IMR-90 (cell line): Measurements from ENCODE around the gene CARD10. TPM values are rescaled to one million over a fixed set of nuclear protein-coding genes. Genes with fewer than 3 reads are reported as not detected.

Experiments
- ATAC-seq: fragments of 200-7000 bp; cut with Tn5 transposase; 2 replicates; pipeline ENCODE4 v1.9.1; 2020; ENCODE audit warnings: low read depth, mild to moderate bottlenecking, moderate library complexity
- BruUV-seq: library from RNA; stranded (reverse); fragments of 400-500 nt; replicated peaks from 2 replicates; lab custom pipeline; 2021; lab: Mats Ljungman, UMichigan
- CTCF ChIA-PET: fragments of 300-600 bp; formaldehyde crosslinking; extraction: SDS; loops from one replicate; lab custom pipeline; 2021; ENCODE audit warnings: antibody characterized with exemption; lab: Yijun Ruan, JAX
- POLR2A ChIA-PET: fragments of 300-600 bp; sonication (Branson Sonifier 250); formaldehyde crosslinking; loops from one replicate; lab custom pipeline; 2022; ENCODE audit warnings: antibody characterized with exemption; ENCODE audit not compliant: unreplicated experiment; lab: Charles Lee
- DNase-seq: peaks from one replicate; pipeline ENCODE4 v3.0.0; 2013
- H2AFZ ChIP-seq: replicated peaks from 2 replicates; pipeline ENCODE3; 2013; ENCODE audit warnings: low read length, mild to moderate bottlenecking; ENCODE audit not compliant: poor library complexity
- H2AK5ac ChIP-seq: 2 replicates; pipeline ENCODE4 v1.6.1; 2013; ENCODE audit warnings: low read depth, low read length, inconsistent platforms
- H2AK9ac ChIP-seq: replicated peaks from 2 replicates; pipeline ENCODE3; 2013; ENCODE audit warnings: mild to moderate bottlenecking, low read depth, low read length, moderate library complexity; ENCODE audit not compliant: poor library complexity
- H2BK120ac ChIP-seq: 2 replicates; pipeline ENCODE4 v1.6.1; 2013; ENCODE audit warnings: low read depth, low read length, inconsistent platforms
- H2BK15ac ChIP-seq: 3 replicates; pipeline ENCODE4 v1.6.1; 2013; ENCODE audit warnings: low read depth, low read length, inconsistent platforms
- H2BK20ac ChIP-seq: 2 replicates; pipeline ENCODE4 v1.6.1; 2013; ENCODE audit warnings: low read depth, mild to moderate bottlenecking, inconsistent platforms, low read length, moderate library complexity
- H2BK5ac ChIP-seq: 2 replicates; pipeline ENCODE4 v1.6.1; 2013; ENCODE audit warnings: mild to moderate bottlenecking, low read depth, low read length, inconsistent platforms; ENCODE audit not compliant: poor library complexity, severe bottlenecking
- H3K14ac ChIP-seq: replicated peaks from 2 replicates; pipeline ENCODE4 v1.6.1; 2013; ENCODE audit warnings: low read depth, low read length, inconsistent platforms
- H3K18ac ChIP-seq: 2 replicates; pipeline ENCODE4 v1.6.1; 2013; ENCODE audit warnings: low read depth, low read length, control low read depth
- H3K23ac ChIP-seq: 2 replicates; pipeline ENCODE4 v1.6.1; 2013; ENCODE audit warnings: low read depth, low read length, inconsistent platforms
- H3K27ac ChIP-seq: 2 replicates; pipeline ENCODE4 v1.5.1; 2013; ENCODE audit warnings: mild to moderate bottlenecking, control low read depth, low read length; ENCODE audit not compliant: insufficient read depth
- H3K27me3 ChIP-seq: 2 replicates; pipeline ENCODE4 v1.6.1; 2013; ENCODE audit warnings: low read length; ENCODE audit not compliant: control insufficient read depth, insufficient read depth
- H3K36me3 ChIP-seq: 2 replicates; pipeline ENCODE4 v1.6.1; 2013; ENCODE audit warnings: low read length, mixed read lengths; ENCODE audit not compliant: control insufficient read depth, insufficient read depth
- H3K4ac ChIP-seq: 2 replicates; pipeline ENCODE4 v1.6.1; 2013; ENCODE audit warnings: low read depth, low read length, inconsistent platforms
- H3K4me1 ChIP-seq: 2 replicates; pipeline ENCODE4 v1.6.1; 2013; ENCODE audit warnings: low read length, mixed read lengths; ENCODE audit not compliant: control insufficient read depth, insufficient read depth
- H3K4me2 ChIP-seq: 2 replicates; pipeline ENCODE4 v1.6.1; 2013; ENCODE audit warnings: low read depth, mild to moderate bottlenecking, control low read depth, low read length, moderate library complexity
- H3K4me3 ChIP-seq: 2 replicates; pipeline ENCODE4 v1.5.1; 2013; ENCODE audit warnings: low read depth, mild to moderate bottlenecking, control low read depth, low read length, moderate library complexity; ENCODE audit not compliant: insufficient read depth
- H3K56ac ChIP-seq: 2 replicates; pipeline ENCODE4 v1.6.1; 2013; ENCODE audit warnings: low read length, inconsistent platforms; ENCODE audit not compliant: insufficient read depth; ENCODE audit errors: extremely low read depth
- H3K79me1 ChIP-seq, 2 experiments: 2 replicates each; pipeline ENCODE4 v1.6.1; 2013; ENCODE audit warnings: low read length in 2 of 2, inconsistent platforms in 1 of 2, low read depth in 1 of 2
- H3K9ac ChIP-seq: 2 replicates; pipeline ENCODE4 v1.6.1; 2013; ENCODE audit warnings: low read depth, low read length, control low read depth
- H3K9me1 ChIP-seq: 2 replicates; pipeline ENCODE4 v1.6.1; 2013; ENCODE audit warnings: low read length, inconsistent platforms; ENCODE audit not compliant: insufficient read depth
- H3K9me3 ChIP-seq: 2 replicates; pipeline ENCODE4 v1.6.1; 2013; ENCODE audit warnings: low read length; ENCODE audit not compliant: control insufficient read depth, insufficient read depth
- H4K20me1 ChIP-seq: 2 replicates; pipeline ENCODE4 v1.6.1; 2013; ENCODE audit warnings: low read length, inconsistent platforms; ENCODE audit not compliant: insufficient read depth
- H4K5ac ChIP-seq: 2 replicates; pipeline ENCODE4 v1.6.1; 2013; ENCODE audit warnings: mild to moderate bottlenecking, low read depth, low read length, control low read depth
- H4K8ac ChIP-seq, 2 experiments: 2 replicates each; pipeline ENCODE4 v1.6.1; 2013; ENCODE audit warnings: low read depth in 2 of 2, low read length in 2 of 2, control low read depth in 1 of 2, inconsistent platforms in 1 of 2
- H4K91ac ChIP-seq: 2 replicates; pipeline ENCODE4 v1.6.1; 2013; ENCODE audit warnings: low read depth, low read length, inconsistent platforms; ENCODE audit not compliant: insufficient read depth
- BHLHE40 ChIP-seq: fragments of 150-350 bp; IDR thresholded peaks from 2 replicates; pipeline ENCODE4 v1.6.1; 2016; ENCODE audit warnings: mild to moderate bottlenecking, low read depth, low read length
- CEBPB ChIP-seq: IDR thresholded peaks from 2 replicates; pipeline ENCODE4 v1.6.1; 2012; ENCODE audit warnings: low read depth, low read length, improper control_type of control experiment
- CHD1 ChIP-seq: IDR thresholded peaks from 2 replicates; pipeline ENCODE4 v1.6.1; 2012; ENCODE audit warnings: low read depth, low read length, improper control_type of control experiment
- CTCF ChIP-seq: conservative IDR thresholded peaks from 2 replicates; pipeline ENCODE4 v1.5.1; 2012; ENCODE audit warnings: mild to moderate bottlenecking, low read depth, low read length, improper control_type of control experiment
- FOS ChIP-seq: fragments of 150-350 bp; IDR thresholded peaks from 2 replicates; pipeline ENCODE4 v1.6.1; 2016; ENCODE audit warnings: low read depth, low read length
- MAFK ChIP-seq: IDR thresholded peaks from 2 replicates; pipeline ENCODE4 v1.6.1; 2012; ENCODE audit warnings: low read depth, low read length, improper control_type of control experiment
- MAZ ChIP-seq: IDR thresholded peaks from 2 replicates; pipeline ENCODE4 v1.6.1; 2012; ENCODE audit warnings: low read depth, mild to moderate bottlenecking, low read length, improper control_type of control experiment, moderate library complexity, borderline replicate concordance
- MXI1 ChIP-seq: IDR thresholded peaks from 2 replicates; pipeline ENCODE4 v1.6.1; 2012; ENCODE audit warnings: low read depth, mild to moderate bottlenecking, low read length, moderate library complexity, borderline replicate concordance
- NFE2L2 ChIP-seq: fragments of 150-350 bp; IDR thresholded peaks from 2 replicates; pipeline ENCODE4 v1.6.1; 2016; ENCODE audit warnings: low read depth, mild to moderate bottlenecking, low read length
- POLR2A ChIP-seq: IDR thresholded peaks from 2 replicates; pipeline ENCODE4 v1.6.1; 2012; ENCODE audit warnings: mild to moderate bottlenecking, low read depth, low read length
- RAD21 ChIP-seq: IDR thresholded peaks from 2 replicates; pipeline ENCODE4 v1.6.1; 2012; ENCODE audit warnings: low read length, improper control_type of control experiment
- RCOR1 ChIP-seq: IDR thresholded peaks from 2 replicates; pipeline ENCODE4 v1.6.1; 2012; ENCODE audit warnings: mild to moderate bottlenecking, low read length, improper control_type of control experiment; ENCODE audit not compliant: insufficient replicate concordance
- RFX5 ChIP-seq: IDR thresholded peaks from 2 replicates; pipeline ENCODE4 v1.8.0; 2012; ENCODE audit warnings: low read depth, mild to moderate bottlenecking, low read length, moderate library complexity
- SMC3 ChIP-seq: fragments of 150-350 bp; IDR thresholded peaks from 2 replicates; pipeline ENCODE4 v1.6.1; 2016; ENCODE audit warnings: low read depth, mild to moderate bottlenecking, antibody characterized with exemption, low read length, moderate library complexity
- USF2 ChIP-seq: fragments of 150-350 bp; IDR thresholded peaks from 2 replicates; pipeline ENCODE4 v1.6.1; 2017; ENCODE audit warnings: mild to moderate bottlenecking, antibody characterized with exemption, low read length, low read depth
- WGBS, 2 experiments: methylation state at CpG; one replicate each; pipeline versions ENCODE4 v1.1.5 to v1.1.7; 2013; ENCODE audit warnings: missing lambda C conversion rate in 2 of 2; ENCODE audit not compliant: insufficient read length in 1 of 2; ENCODE audit errors: extremely low coverage in 2 of 2; 5-methylcytosine and 5-hydroxymethylcytosine counted together
- dilution Hi-C: fragments of 300-500 bp; cut with HindIII; formaldehyde crosslinking; loops from one replicate; pipeline ENCODE4 v1.14.3; 2018; ENCODE audit warnings: low sequenced_read_pairs; ENCODE audit not compliant: unreplicated experiment
- in situ Hi-C: fragments of 300-500 bp; cut with MboI; formaldehyde crosslinking; loops from 3 replicates; pipeline ENCODE4 v1.14.3; 2019; ENCODE audit warnings: low sequenced_read_pairs, inconsistent platforms, mixed read lengths
- intact Hi-C: fragments of 100-400 bp; cut with micrococcal nuclease; formaldehyde crosslinking; loops from 2 replicates; pipeline ENCODE4 v1.10.0; 2022
- polyA plus RNA-seq, 3 experiments: library from polyadenylated mRNA; depleted of rRNA; stranded (reverse); fragments of >200 nt; gene quantifications; 2 replicates each; pipeline ENCODE4 v1.2.3, GENCODE V29; 2012; ENCODE audit warnings: low replicate concordance in 1 of 3
- total RNA-seq: library from RNA; depleted of rRNA; stranded (reverse); fragments of >200 nt; gene quantifications from 2 replicates; pipeline ENCODE4 v1.2.3, GENCODE V29; 2012
- TF ChIP-seq, protein P1 (sequence below): fragments of 150-350 bp; IDR thresholded peaks from 2 replicates; pipeline ENCODE4 v1.6.1; 2016; ENCODE audit warnings: low read depth, mild to moderate bottlenecking, low read length, moderate library complexity, borderline replicate concordance

The CARD10 gene
- total and polyA plus RNA-seq, 2 of the 4 experiments (the other 2 are of a cell fraction) = 6.1 to 18.4 TPM

DNA sequence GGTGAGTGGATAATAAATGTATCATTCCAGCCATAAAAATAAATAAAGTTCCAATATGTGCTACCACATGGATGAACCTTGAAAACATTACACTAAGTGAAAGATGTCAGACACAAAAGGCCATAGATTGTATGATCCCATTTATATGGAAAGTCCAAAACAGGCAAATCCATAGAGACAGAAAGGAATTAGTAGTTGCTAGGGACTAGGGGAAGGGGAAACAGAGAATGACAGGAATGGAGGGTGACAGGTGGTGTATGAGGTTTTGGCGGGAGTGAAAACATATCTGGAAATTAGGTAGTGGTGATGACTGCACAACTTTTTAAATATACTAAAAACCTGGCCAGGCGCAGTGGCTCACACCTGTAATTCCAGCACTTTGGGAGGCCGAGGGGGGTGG, 15.2 kb upstream of the CARD10 start:
- Histone ChIP-seq H3K4me3 (no peak overlapping the region), H3K56ac (no peak overlapping the region), H2AFZ (no peak overlapping the region), H2BK5ac (no peak overlapping the region), H2BK20ac (no peak overlapping the region), H4K20me1 (peaks cover 3% of the 10 kb centered on the region; the same call in 1 of the 2 replicates), H3K36me3 (no peaks in the 10 kb centered on the region), H3K9me3 (no peaks in the 10 kb centered on the region), H3K18ac (no peak overlapping the region), H3K9ac (no peak overlapping the region), H3K4me2 (no peak overlapping the region), H2AK9ac (no peak overlapping the region), H2BK15ac (no peak overlapping the region), H3K23ac (no peak overlapping the region), H2AK5ac (no peak overlapping the region), H2BK120ac (no peak overlapping the region), H3K79me1 (no peaks in the 10 kb centered on the region), H3K27me3 (no peaks in the 10 kb centered on the region), H3K4ac (no peak overlapping the region), H3K14ac (no peak overlapping the region), H4K8ac (no peak overlapping the region), H3K27ac (no peak overlapping the region), H3K9me1 (no peaks in the 10 kb centered on the region), H4K5ac (no peak overlapping the region), H4K91ac (no peak overlapping the region), H3K4me1 (peaks cover 6% of the 10 kb centered on the region)
- intact Hi-C loops (no loop called here), dilution Hi-C loops (no loop called here), in situ Hi-C loops (no loop called here)
- WGBS, 2 experiments = 80% methylated on average over 1 of the region's 3 CpGs; no CpG with 5 or more reads in 1 of the 2 experiments
- ChIA-PET POLR2A (no interaction called here), CTCF (interaction anchor here (1.7 kb wide), 1 partner anchor 27 kb away, joined by 4 read pairs; no protein-coding TSS in a partner anchor)
- no TSS peak for BruUV-seq
- ATAC-seq = no peak
- DNase-seq = no peak
- TF ChIP-seq MXI1 = no peak
- no peak for TF ChIP-seq RAD21
- TF ChIP-seq USF2 = no peak
- TF ChIP-seq CHD1 = no peak
- TF ChIP-seq MAZ = no peak
- TF ChIP-seq MAFK = no peak
- TF ChIP-seq RCOR1 = no peak
- TF ChIP-seq CEBPB = no peak
- no peak for TF ChIP-seq NFE2L2
- no peak for TF ChIP-seq SMC3
- TF ChIP-seq RFX5 = no peak
- no peak for TF ChIP-seq FOS
- no peak for TF ChIP-seq CTCF
- TF ChIP-seq POLR2A = no peak
- TF ChIP-seq, protein P1, sequence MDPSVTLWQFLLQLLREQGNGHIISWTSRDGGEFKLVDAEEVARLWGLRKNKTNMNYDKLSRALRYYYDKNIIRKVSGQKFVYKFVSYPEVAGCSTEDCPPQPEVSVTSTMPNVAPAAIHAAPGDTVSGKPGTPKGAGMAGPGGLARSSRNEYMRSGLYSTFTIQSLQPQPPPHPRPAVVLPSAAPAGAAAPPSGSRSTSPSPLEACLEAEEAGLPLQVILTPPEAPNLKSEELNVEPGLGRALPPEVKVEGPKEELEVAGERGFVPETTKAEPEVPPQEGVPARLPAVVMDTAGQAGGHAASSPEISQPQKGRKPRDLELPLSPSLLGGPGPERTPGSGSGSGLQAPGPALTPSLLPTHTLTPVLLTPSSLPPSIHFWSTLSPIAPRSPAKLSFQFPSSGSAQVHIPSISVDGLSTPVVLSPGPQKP = no peak
- TF ChIP-seq BHLHE40 = no peak
